GM19193 (cell line): ENCODE results near the gene COG6.
A peak's percentile ranks its signal among the peaks of the same experiment; 100 is the strongest.

Experiments
- POLR2A ChIP-seq: IDR thresholded peaks from 4 replicates; pipeline ENCODE4 v1.6.1; 2011; ENCODE audit not compliant: insufficient read depth, insufficient read length; ENCODE audit errors: extremely low read depth

The COG6 gene

DNA sequence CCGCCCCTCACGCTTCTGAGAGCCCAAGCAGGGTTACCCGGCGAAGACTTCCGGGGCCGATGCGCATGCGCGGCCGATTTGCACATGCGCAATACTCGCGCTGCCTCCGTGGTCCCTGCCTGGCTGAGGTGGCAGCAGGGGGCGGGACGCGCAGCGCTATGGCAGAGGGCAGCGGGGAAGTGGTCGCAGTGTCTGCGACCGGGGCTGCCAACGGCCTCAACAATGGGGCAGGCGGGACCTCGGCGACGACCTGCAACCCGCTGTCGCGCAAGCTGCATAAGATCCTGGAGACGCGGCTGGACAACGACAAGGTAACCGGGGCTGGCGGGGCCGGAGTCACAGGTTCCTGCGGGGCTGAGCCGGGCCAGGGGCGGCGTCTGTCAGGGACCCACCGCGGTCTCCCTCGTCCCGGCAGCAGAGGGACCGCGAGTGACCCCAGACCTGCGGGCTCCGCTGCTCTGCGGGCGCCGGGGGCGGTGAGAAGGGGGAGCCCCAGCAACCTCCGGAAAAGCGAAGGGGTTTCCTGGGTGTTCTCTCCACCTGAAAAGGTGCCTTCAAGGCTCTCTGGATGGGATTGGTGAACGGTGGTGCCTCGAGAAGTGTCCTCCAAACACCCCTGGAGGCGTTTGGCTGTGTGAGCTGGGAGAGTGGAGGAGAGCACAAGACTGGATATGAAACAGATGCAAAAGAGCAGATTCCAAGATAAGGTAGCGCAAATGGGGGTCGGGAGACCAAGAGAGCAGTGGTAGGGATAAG is at the start of gene COG6:
Gene COG6, plus strand, starts transcription at position 94 of the 756 bp plus-strand sequence. Its CDS starts 65 bp downstream, at position 159.
- peak; percentile 73 for TF ChIP-seq POLR2A

DNA sequence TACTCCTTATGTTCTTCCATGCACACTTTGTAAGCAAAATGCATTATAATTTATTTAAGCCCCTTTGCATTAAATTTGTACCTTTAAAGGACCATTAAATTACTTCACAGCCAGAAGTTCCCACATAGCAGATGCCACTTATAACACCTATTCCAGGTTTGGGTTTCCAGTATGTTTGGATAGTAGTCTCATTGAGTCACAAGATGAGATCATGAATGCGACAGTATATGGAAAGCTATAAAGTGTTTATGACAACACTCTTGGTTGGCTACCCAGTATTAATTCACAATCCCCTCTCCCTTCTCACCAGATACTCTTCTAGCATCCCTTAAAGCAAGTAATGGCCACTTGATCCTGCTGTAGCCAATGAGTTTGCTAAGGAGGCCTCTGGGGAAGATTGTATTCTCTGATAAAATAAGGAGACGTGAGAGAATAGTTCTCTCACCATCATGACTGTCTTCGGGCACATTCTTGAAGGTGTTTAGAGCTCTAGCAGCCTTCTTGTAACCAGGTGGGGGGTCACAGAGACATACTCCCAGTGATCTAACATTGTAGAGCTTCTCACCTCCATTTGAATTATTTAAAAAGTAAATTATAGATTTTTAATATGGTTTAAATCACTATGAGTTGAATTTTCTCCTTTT is 49.7 kb upstream of the COG6 start:
- TF ChIP-seq POLR2A: no peak

DNA sequence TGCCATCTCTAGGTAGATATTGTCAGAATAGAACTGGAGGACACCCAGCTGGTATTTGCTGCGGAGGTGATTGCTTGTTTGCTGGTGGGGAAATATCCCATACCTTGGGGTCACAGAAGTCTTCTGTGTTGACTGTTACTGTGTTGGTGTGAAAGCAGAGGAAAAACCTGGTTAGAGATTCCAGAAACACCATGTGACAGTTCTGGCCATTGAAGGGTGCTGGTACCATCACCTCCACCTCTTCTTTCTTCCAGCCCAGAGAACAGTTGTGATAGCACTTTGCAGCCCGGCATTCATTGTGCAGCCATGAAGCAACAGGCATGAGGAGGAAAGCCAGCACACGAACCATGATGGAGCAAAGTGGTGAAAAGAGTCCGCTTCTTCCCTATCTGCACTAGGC is 47.6 kb upstream of the COG6 start:
- no peak for TF ChIP-seq POLR2A

DNA sequence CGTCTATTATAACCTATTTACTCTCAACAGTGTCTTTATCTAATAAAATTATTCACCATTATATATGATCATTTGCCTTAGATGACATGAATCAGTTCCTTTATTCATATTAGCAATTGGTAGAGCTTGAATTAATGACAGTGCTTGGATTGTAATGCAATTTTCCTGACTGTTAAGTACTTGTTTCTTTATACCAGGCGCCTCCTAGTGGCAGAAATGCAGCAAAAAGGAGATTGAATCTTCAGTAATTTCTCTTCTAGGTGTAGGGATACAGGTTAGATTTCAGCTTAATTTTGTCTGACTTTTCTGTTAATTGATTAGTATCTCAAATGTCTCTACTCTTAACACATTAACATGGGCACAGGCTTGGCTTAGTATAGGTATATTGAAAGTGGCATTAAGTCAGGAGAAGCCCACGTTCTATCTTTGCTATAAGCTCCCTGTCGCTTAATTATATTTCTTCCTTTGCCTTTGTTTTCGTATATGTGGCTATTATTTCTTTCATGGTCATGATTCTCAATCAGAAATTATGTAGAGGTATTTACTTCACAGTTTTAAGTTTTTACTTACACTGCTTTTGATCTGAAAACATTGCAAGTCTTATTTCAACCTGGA is 43.3 kb upstream of the COG6 start:
- TF ChIP-seq POLR2A: no peak

DNA sequence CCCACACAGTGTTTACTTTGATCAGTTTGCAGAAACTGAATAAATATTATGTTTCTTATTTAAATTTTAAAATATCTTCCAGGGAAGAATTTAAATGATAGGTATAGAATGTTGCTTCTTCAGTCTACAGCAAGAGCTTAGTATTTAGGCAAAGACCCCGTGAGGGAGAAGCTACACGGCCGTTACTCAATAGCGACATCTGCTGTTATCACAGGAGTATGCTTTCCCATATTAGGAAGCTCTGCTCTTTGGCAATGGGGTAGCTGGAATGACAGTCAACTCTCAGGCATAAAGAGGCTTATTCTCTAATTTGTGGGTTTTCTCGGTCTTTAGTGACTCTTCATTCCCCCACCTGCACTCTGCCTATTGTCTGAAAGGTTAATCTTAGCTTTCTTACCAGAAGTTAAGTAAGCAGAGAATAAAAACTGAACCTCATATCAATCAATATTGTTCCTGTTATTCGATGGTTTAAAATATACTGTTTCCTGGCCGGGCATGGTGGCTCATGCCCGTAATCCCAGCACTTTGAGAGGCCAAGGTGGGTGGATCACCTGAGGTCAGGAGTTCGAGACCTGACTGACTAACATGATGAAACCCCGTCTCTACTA is 39.3 kb upstream of the COG6 start:
- no peak for TF ChIP-seq POLR2A

DNA sequence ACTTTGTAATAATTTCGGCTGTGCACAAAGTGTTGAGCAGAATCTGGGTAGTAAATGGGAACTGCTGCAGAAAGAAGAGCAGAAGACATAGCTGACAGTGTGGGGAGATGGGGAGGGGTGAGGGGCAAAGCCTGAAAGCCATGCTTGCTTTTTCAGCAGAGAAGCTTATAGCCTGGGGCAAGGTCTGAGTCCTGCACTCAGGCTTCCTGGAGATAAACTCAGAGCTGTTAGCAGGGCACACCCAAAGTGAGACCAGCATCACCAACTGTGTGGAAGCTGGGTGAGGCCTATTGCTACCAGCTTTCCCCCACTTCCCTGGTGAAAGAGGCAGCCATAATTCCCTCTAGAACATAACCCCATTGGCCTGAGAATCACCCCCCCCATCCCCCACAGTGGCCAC is 36.9 kb upstream of the COG6 start:
- TF ChIP-seq POLR2A: no peak

DNA sequence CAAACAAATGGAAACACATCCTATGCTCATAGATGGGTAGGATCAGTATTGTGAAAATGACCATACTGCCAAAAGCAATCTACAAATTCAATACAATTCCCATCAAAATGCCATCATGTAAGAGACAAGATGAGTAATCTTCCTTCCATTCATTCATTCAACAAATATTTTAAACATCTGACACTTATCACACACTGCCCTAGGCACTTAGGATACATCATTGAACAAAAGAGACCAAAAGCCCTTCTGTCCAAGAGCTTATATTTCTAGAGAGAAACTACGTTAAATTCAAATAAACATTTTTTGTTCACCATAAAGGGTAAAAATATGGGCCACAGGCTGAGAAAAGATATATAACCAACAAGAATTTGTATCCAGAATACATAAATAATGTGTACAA is 32.0 kb upstream of the COG6 start:
- TF ChIP-seq POLR2A: no peak

DNA sequence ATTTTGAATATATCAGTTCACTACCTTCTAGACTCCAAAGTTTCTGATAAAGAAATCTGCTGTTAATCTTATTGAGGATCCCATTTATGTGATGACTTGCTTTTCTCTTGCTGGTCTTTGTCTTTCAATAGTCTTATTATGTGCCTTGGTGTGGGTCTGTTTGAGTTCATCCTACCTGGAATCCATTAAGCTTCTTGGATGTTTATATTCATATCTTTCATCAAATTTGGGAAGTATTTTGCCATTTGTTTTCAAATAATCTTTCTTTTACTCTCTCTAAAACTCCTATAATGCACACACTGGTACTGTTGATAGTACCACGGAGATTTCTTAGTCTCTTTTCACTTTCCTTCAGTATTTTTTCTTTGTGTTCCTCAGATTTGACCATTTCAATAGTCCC is 24.2 kb upstream of the COG6 start:
- no peak for TF ChIP-seq POLR2A

DNA sequence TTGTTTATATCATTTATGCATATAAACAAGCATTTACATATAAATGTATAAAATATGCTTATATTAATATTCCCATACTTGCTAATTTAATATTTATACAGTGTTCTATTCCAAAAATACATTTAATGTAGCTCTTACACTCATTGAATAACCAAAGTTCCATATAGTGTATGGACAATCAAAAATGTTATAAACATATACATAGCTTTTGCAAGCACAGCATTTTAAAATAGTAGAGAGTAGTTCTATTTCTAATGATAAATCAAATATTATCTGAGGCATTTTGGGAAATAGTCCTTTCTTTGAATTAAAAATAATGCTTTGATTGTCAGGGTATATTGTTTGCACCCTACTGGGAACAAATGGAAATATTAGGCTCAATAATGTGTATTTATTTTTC is 22.5 kb upstream of the COG6 start:
- TF ChIP-seq POLR2A: no peak

DNA sequence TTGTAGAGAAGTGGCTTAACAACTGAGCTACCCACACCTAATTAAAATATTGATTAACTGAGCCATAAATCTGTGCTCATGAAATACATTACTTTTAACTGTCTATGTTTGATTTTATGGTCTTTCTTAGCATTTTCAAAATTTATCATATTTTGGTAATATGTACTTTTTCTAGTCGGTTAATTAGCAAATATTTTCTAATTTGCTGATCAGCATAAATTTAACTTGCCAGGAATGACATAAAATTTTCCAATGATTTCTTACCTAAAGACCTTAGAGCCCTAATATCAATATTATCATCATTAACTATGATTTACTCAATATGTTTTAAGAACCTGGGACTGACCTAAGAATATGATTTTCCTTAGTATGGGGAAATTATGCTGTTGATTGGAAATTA is 19.9 kb upstream of the COG6 start:
- TF ChIP-seq POLR2A: no peak

DNA sequence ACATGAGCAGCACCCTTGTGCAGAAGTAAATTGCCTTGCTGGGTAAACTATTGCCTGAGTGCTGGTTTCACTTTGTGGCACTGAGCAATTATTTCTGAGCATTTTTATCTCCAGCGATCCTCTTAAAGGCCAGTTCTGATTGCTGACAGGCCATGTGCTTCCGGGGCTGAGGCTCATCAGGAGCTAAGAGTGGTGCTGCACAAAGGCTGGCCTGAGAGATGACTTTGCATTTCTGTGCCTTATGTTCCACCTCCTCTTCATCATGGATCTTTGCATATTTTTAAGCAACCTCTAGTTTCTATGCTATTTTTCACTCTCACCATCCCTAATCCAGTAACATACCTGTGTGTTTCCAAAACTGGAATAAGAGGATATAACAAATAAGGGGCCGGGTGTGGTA is 17.6 kb upstream of the COG6 start:
- no peak for TF ChIP-seq POLR2A

DNA sequence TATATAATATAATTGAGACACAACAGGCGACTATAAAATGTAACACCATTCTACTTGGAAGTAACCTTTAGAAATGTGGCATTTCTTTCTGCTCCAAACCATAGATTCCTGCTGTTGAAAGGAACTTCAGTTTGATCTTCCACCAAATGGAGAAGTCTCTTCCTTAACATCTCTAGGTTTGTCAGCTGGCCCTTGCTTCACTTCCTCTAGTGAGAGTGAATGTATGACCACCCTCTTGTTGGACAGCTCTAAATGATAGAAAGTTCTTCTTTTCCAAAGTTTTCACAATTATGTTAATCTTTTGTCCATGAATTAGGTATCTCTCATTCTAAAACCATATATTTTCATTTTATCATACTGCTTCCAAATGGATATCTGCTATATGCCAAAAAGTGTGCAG is 13.8 kb upstream of the COG6 start:
- no peak for TF ChIP-seq POLR2A

DNA sequence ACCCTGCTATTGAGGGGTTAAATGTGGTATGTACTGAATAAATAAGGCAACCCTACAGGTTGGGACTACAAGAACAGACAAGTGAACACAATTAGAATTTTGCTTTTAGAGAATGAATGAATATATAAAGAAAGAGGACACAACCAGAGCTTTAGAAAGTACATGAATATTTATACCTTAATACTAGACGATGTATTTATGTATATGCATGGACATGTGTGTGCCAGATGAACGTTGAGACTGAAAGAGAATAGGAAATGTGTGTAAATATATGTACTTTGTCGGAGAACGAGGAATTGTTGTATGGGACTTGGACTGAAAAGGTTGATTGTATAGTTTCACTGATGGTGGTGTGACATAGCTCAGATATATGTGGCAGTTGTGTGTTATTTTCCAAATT is 9.3 kb upstream of the COG6 start:
- TF ChIP-seq POLR2A: no peak

DNA sequence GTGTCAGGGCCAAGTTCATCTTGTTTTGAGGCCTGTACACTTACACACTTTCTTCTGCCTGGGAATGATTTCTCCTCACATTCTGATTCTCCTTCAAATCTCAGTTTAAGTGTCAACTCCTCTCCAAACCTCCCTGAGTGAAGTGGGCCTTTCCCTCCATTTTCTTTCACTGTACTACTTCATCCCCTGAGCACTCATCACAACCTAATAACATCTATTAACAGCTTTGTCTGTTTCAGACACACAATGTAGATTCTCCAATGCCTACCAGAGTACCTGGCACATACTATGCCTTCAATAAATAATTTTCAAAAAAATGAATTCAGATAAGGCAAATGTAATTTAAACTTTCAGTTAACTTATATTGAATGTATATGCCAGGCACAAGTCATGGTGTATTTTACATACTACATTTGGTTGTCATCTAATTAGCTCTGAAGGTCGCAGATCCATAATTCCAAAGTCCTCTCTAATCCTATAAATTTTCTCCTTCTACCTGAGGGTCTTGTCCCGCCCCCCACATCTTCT is 357 bp upstream of the COG6 start:
- no peak for TF ChIP-seq POLR2A

DNA sequence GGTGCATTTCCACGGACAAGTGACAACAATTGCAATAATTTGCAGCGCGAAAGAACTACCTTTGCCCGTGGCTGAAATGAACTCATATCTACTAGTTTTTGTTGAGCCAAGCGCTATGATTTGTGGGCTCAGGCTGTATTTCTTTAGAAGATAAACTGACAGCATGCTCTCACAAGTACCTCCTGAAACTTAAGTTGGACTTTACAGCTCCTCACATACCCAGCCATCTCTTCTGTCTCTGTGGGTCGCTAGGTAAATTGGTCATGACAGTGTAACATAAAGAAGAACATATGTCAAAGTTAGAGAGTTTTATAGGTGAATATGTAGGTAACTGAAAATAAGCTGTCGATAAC is 839 bp downstream of the COG6 start:
- no peak for TF ChIP-seq POLR2A
